K562 (cell line): ENCODE data around the gene DOK7. TPM values are rescaled to one million over a fixed set of nuclear protein-coding genes. Genes with fewer than 3 reads are reported as not detected.

Experiments
- ATAC-seq: fragments of 200-7000 bp; cut with Tn5 transposase; 3 replicates; pipeline ENCODE4 v1.9.1; 2020; ENCODE audit warnings: moderate library complexity
- BruUV-seq: library from RNA; stranded (reverse); fragments of 400-500 nt; replicated peaks from 2 replicates; lab custom pipeline; 2021; lab: Mats Ljungman, UMichigan
- CTCF ChIA-PET: fragments of 300-600 bp; formaldehyde crosslinking; extraction: SDS; loops from one replicate; lab custom pipeline; 2021; ENCODE audit warnings: low intra/inter-chr PET ratio; lab: Yijun Ruan, JAX
- POLR2A ChIA-PET: fragments of 300-600, 350-650 bp; sonication (Branson Sonifier 250); formaldehyde crosslinking; extraction: SDS; loops from one replicate; lab custom pipeline; 2021; ENCODE audit warnings: antibody characterized with exemption, inconsistent platforms; lab: Yijun Ruan, JAX
- DNase-seq, 4 experiments: peaks; one replicate each; pipeline versions ENCODE4 v3.0.0 to v3.0.0-alpha.2; 2011 to 2018; ENCODE audit warnings: low spot score in 3 of 4, mixed read lengths in 3 of 4; ENCODE audit errors: extremely low read depth in 1 of 4
- FAIRE-seq: peaks from 2 replicates; lab custom pipeline; 2011; peaks lifted over from hg19 to GRCh38; lab: Jason Lieb, UNC
- H2AFZ ChIP-seq: 2 replicates; pipeline ENCODE4 v1.6.0; 2011; ENCODE audit warnings: low read depth, low read length, control low read depth, inconsistent platforms
- H3K27ac ChIP-seq: fragments of 200-600 bp; 3 replicates; pipeline ENCODE4 v1.8.0; 2011; ENCODE audit warnings: low read depth, mild to moderate bottlenecking, control low read depth, inconsistent platforms, low read length, moderate library complexity, mixed read lengths; ENCODE audit errors: extremely low read depth
- H3K27me3 ChIP-seq, 2 experiments: fragments of 300-600 bp in 1 of 2; 2 replicates in 1 of 2; 3 replicates in 1 of 2; pipeline versions ENCODE4 v1.6.0 to v1.8.0; 2011; ENCODE audit warnings: inconsistent platforms in 2 of 2, low read length in 2 of 2, mild to moderate bottlenecking in 1 of 2, mixed read lengths in 1 of 2, moderate library complexity in 1 of 2; ENCODE audit not compliant: control insufficient read depth in 2 of 2, insufficient read depth in 2 of 2
- H3K36me3 ChIP-seq: fragments of 300-600 bp; 3 replicates; pipeline ENCODE4 v1.8.0; 2011; ENCODE audit warnings: mild to moderate bottlenecking, low read length, inconsistent platforms; ENCODE audit not compliant: control insufficient read depth, insufficient read depth
- H3K4me1 ChIP-seq, 2 experiments: fragments of 200-600 bp in 1 of 2; replicated peaks in 1 of 2; 2 replicates in 1 of 2; 3 replicates in 1 of 2; pipeline versions ENCODE4 v1.5.1 to v1.8.0; 2011; ENCODE audit warnings: inconsistent platforms in 2 of 2, low read length in 2 of 2, mild to moderate bottlenecking in 1 of 2, mixed read lengths in 1 of 2, moderate library complexity in 1 of 2; ENCODE audit not compliant: control insufficient read depth in 2 of 2, insufficient read depth in 2 of 2
- H3K4me2 ChIP-seq: 2 replicates; pipeline ENCODE4 v1.6.1; 2011; ENCODE audit warnings: low read length, control low read depth, inconsistent platforms, mixed read lengths; ENCODE audit not compliant: insufficient read depth
- H3K4me3 ChIP-seq: fragments of 200-600 bp; sonication (generic), shearing (Covaris generic); 2 replicates; pipeline ENCODE4 v1.5.1; 2016; ENCODE audit warnings: control low read depth, inconsistent platforms
- H3K79me2 ChIP-seq: fragments of 200-600 bp; 3 replicates; pipeline ENCODE4 v1.8.0; 2011; ENCODE audit warnings: low read length, inconsistent platforms; ENCODE audit not compliant: control insufficient read depth, insufficient read depth
- H3K9ac ChIP-seq, 2 experiments: 2 replicates each; pipeline versions ENCODE4 v1.6.0 to v1.6.1; 2011; ENCODE audit warnings: low read depth in 2 of 2, low read length in 2 of 2, control low read depth in 1 of 2, inconsistent platforms in 1 of 2, mild to moderate bottlenecking in 1 of 2, mixed read lengths in 1 of 2; ENCODE audit not compliant: insufficient read depth in 1 of 2
- H3K9me1 ChIP-seq: one replicate; pipeline ENCODE4 v1.6.0; 2011; ENCODE audit warnings: inconsistent platforms, mild to moderate bottlenecking, low read length, moderate library complexity; ENCODE audit not compliant: control insufficient read depth, insufficient read depth
- H3K9me3 ChIP-seq: replicated peaks from 2 replicates; pipeline ENCODE4 v1.5.1; 2011; ENCODE audit warnings: low read depth, low read length, inconsistent platforms; ENCODE audit not compliant: control insufficient read depth, insufficient read depth
- H4K20me1 ChIP-seq: replicated peaks from 2 replicates; pipeline ENCODE4 v1.6.1; 2011; ENCODE audit warnings: low read length, inconsistent platforms, mixed read lengths; ENCODE audit not compliant: control insufficient read depth, insufficient read depth
- CBX5 ChIP-seq: IDR thresholded peaks from 2 replicates; pipeline ENCODE4 v1.6.1; 2014; ENCODE audit warnings: low read depth, borderline replicate concordance
- ERF ChIP-seq: fragments of 450-650 bp; formaldehyde crosslinking; IDR thresholded peaks from 2 replicates; pipeline ENCODE4 v1.4.0; 2020; ENCODE audit warnings: mild to moderate bottlenecking, mixed read lengths
- POLR2G ChIP-seq: fragments of 200-400 bp; formaldehyde crosslinking; IDR thresholded peaks from 2 replicates; pipeline ENCODE4 v1.6.1; 2017; ENCODE audit warnings: low read depth, mild to moderate bottlenecking, antibody characterized with exemption, low read length, moderate library complexity
- ZNF184 ChIP-seq: sonication (generic); formaldehyde crosslinking; IDR thresholded peaks from 2 replicates; pipeline ENCODE4 v1.5.0; 2020; ENCODE audit warnings: missing genetic modification reagents
- WGBS: fragments of 100-300 bp; shearing (Covaris generic); methylation state at CpG from one replicate; pipeline ENCODE4 v1.1.6; 2016; ENCODE audit warnings: low coverage, mixed read lengths; ENCODE audit not compliant: insufficient coverage; ENCODE audit errors: missing lambda C conversion rate; 5-methylcytosine and 5-hydroxymethylcytosine counted together
- in situ Hi-C: fragments of 300-500 bp; cut with MboI; formaldehyde crosslinking; loops from 4 replicates; pipeline ENCODE4 v1.15.0; 2018; ENCODE audit warnings: inconsistent platforms, mixed read lengths
- intact Hi-C: fragments of 100-400 bp; cut with micrococcal nuclease; formaldehyde crosslinking; loops from 2 replicates; pipeline ENCODE4 v1.14.2; 2022
- polyA plus RNA-seq, 8 experiments: library from polyadenylated mRNA; depleted of rRNA in 4 of 8; stranded (reverse) in 5 of 8; unstranded in 3 of 8; fragments of >200 nt; fragmentation: Nextera tagmentation in 2 of 8; fragmentation: Illumina TruSeq in 1 of 8; extraction: Ambion mirVana in 2 of 8; extraction: Trizol in 1 of 8; gene quantifications; 2 replicates each; pipeline versions ENCODE4 v1.2.1 to v1.2.3, GENCODE V29; 2011 to 2014; ENCODE audit warnings: inconsistent platforms in 1 of 8, missing spikeins in 1 of 8
- total RNA-seq, 7 experiments: library from RNA; depleted of rRNA in 6 of 7; stranded (reverse); fragments of >200 nt in 6 of 7; fragmentation: Illumina TruSeq in 2 of 7; extraction: Trizol in 2 of 7; gene quantifications; 2 replicates each; pipeline versions ENCODE4 v1.2.1 to v1.2.3, GENCODE V29; 2011 to 2021; ENCODE audit warnings: low replicate concordance in 1 of 7

Gene DOK7
- total and polyA plus RNA-seq, 9 of the 15 experiments (the other 6 are each of a cell fraction or from before 2014, with no cell fraction given) = not detected

- POLR2A ChIA-PET = no interaction called here
- no peak overlapping the region for H2AFZ ChIP-seq
- intact Hi-C loops (no loop called here), in situ Hi-C loops (no loop called here)
- no peaks in the 10 kb centered on the region for H3K9me1 ChIP-seq
- no TSS peak for BruUV-seq
- CTCF ChIA-PET = no interaction called here
- 75% methylated on average over 23 of the region's 39 CpGs for WGBS
- no peaks in the 10 kb centered on the region for H3K9me3 ChIP-seq
- H3K27ac ChIP-seq = no peak overlapping the region
- no peaks in the 10 kb centered on the region for H3K27me3 ChIP-seq
- H3K4me2 ChIP-seq = no peak overlapping the region
- H3K4me1 ChIP-seq = peaks cover 0 to 41% of the 10 kb centered on the region in 2 experiments; a peak in 2 of 5 replicates
- H3K36me3 ChIP-seq = peaks cover 36% of the 10 kb centered on the region; the same call in 2 of the 3 replicates
- DNase-seq = no peak
- H3K9ac ChIP-seq = peak overlapping the region in 1 of 2 experiments; percentile 17; a peak in 1 of 4 replicates
- FAIRE-seq = peak; percentile 15
- H3K79me2 ChIP-seq = no peaks in the 10 kb centered on the region
- H3K4me3 ChIP-seq = no peak overlapping the region
- peaks cover under 1% of the 10 kb centered on the region; the same call in 1 of the 2 replicates for H4K20me1 ChIP-seq
- no peak for ATAC-seq
- TF ChIP-seq ZNF184 (CRISPR knock-in tag) (0 out of 2 replicates have a peak, but pooled peaks have one; percentile 10), CBX5 (no peak)
These were observed 40.1 kb downstream of the DOK7 start for GRCh38 chr4:3502941-3503936.

- H3K4me1 ChIP-seq = peaks cover 0 to 21% of the 10 kb centered on the region in 2 experiments; a peak in 1 of 5 replicates
- TF ChIP-seq POLR2G = peak; percentile 30; the same call in 1 of the 2 replicates
- TF ChIP-seq ERF (CRISPR knock-in tag) = no peak
- no peak overlapping the region for H3K9ac ChIP-seq
- H3K4me3 ChIP-seq = no peak overlapping the region
- in situ Hi-C loops (no loop called here), intact Hi-C loops (no loop called here)
- no peaks in the 10 kb centered on the region for H3K9me1 ChIP-seq
- no peaks in the 10 kb centered on the region for H3K9me3 ChIP-seq
- no peaks in the 10 kb centered on the region for H3K79me2 ChIP-seq
- CTCF ChIA-PET = no interaction called here
- no peak overlapping the region for H3K4me2 ChIP-seq
- no peak overlapping the region for H3K27ac ChIP-seq
- ATAC-seq = no peak
- no TSS peak for BruUV-seq
- H3K27me3 ChIP-seq = no peaks in the 10 kb centered on the region; a peak in 1 of 5 replicates
- POLR2A ChIA-PET = interaction anchor here (0.6 to 1.7 kb wide), 2 partner anchors 14 to 260 kb away, joined by 3 to 9 read pairs; no protein-coding TSS in a partner anchor
- no peaks in the 10 kb centered on the region for H4K20me1 ChIP-seq
- no peak for DNase-seq
- peaks cover 53% of the 10 kb centered on the region; the same call in 2 of the 3 replicates for H3K36me3 ChIP-seq
- 94% methylated on average over 12 of the region's 16 CpGs for WGBS
- no peak for FAIRE-seq
- no peak overlapping the region for H2AFZ ChIP-seq
These were observed 42.1 kb downstream of the DOK7 start for GRCh38 chr4:3505231-3505630.
